Activated CD4-positive, alpha-beta memory T cell treated with anti-CD3 and anti-CD28 coated beads for 36 hours (primary cell): Measurements from ENCODE around the gene B4GALT5. TPM values are rescaled to one million over a fixed set of nuclear protein-coding genes. Genes with fewer than 3 reads are reported as not detected.

Experiments
- CTCF ChIA-PET: fragments of 350-600 bp; sonication (Branson Sonifier 250); formaldehyde crosslinking; loops from one replicate; lab custom pipeline; 2021; ENCODE audit warnings: antibody characterized with exemption, inconsistent platforms; lab: Charles Lee
- POLR2A ChIA-PET: fragments of 350-600 bp; sonication (Branson Sonifier 250); formaldehyde crosslinking; loops from one replicate; lab custom pipeline; 2021; ENCODE audit warnings: antibody characterized with exemption; lab: Charles Lee
- DNase-seq: peaks from one replicate; pipeline ENCODE4 v3.0.0-alpha.2; 2020
- H3K27ac Mint-ChIP-seq: one replicate; pipeline ENCODE4 v1.8.0; 2021; ENCODE audit warnings: mixed read lengths
- H3K27me3 Mint-ChIP-seq: one replicate; pipeline ENCODE4 v1.8.0; 2021; ENCODE audit warnings: mixed read lengths
- H3K36me3 Mint-ChIP-seq: one replicate; pipeline ENCODE4 v1.8.0; 2021; ENCODE audit warnings: mixed read lengths
- H3K4me1 Mint-ChIP-seq: one replicate; pipeline ENCODE4 v1.8.0; 2021; ENCODE audit warnings: low read depth, mixed read lengths
- H3K4me3 Mint-ChIP-seq: one replicate; pipeline ENCODE4 v1.8.0; 2021; ENCODE audit warnings: mild to moderate bottlenecking, mixed read lengths
- H3K9me3 Mint-ChIP-seq: one replicate; pipeline ENCODE4 v1.8.0; 2021; ENCODE audit warnings: mixed read lengths
- intact Hi-C: fragments of 100-400 bp; cut with micrococcal nuclease; formaldehyde crosslinking; loops from one replicate; pipeline ENCODE4 v1.15.1; 2023
- total RNA-seq, 2 experiments: library from RNA; stranded (reverse); gene quantifications; one replicate each; pipeline ENCODE4 v1.2.3, GENCODE V29; 2021

B4GALT5 gene
- total RNA-seq, 2 experiments from 2014 or later, result 20.9 to 21.4 TPM

DNA sequence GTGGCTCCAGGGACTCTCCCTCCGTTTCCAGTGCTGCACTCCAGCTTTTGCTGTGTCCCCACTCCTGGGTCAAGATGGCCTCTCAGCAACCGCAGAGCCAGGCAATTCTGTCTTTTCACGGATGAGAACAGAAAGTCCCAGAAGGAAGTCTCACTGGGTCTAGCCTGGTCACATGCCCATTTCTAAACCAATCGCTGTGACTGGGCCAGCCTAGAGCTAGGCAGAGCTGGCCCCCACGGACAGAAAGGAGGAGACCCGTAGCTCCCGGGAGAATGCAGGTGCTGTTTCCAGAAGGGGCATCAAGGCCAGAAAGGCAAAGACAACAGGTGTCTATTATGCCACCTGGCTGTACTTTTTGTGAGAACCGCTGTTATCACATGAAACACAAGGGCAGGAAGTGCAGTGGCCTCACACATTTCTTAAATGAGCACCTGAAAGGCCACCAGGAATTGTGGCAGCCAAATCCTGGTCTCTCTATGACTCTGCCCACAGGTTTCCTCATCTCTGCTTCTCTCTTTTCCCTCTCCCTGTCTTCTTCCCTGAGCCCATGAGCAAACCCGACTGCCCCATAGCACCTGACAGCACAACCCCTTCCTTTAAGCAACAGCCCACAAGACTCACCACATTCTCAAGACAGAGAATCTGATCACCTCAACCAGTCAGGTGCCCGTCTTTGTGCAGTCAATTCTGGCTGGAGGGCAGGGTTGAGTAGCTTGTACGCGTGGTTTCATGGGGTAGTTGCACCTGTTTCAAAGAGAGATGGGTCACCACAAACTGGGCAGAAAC lies 37.1 kb upstream of the B4GALT5 start:
- intact Hi-C loops, result no loop called here
- peak; percentile 19 for DNase-seq
- Mint-ChIP-seq H3K27ac (no peak overlapping the region), H3K4me3 (no peak overlapping the region), H3K27me3 (peaks cover 18% of the 10 kb centered on the region), H3K4me1 (peaks cover 6% of the 10 kb centered on the region), H3K36me3 (no peaks in the 10 kb centered on the region), H3K9me3 (no peaks in the 10 kb centered on the region)
- ChIA-PET POLR2A (no interaction called here), CTCF (interaction anchor here (0.6 kb wide), 1 partner anchor 126 kb away, joined by 3 read pairs; no protein-coding TSS in a partner anchor)

DNA sequence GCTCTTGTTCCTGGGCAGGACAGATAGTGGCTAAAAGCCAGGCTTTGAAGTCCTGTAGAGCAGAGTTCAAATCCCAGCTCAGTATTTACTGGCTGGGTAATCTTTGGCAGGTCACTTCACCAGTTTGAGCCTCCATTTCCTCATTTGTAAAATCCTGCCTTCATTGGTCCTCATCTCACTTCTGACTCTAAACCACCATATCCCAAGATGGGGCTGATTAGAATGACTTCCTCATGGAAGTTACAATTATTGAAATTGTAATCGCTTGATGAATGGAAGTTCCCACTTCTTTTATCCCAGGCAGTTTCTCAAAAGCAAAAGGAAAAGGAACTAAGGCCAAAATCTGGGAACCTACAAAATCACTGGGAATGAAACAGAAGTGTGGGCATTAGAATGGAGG lies 35.9 kb upstream of the B4GALT5 start:
- ChIA-PET CTCF (no interaction called here), POLR2A (no interaction called here)
- no peak for DNase-seq
- Mint-ChIP-seq H3K9me3 (no peaks in the 10 kb centered on the region), H3K4me1 (peaks cover 6% of the 10 kb centered on the region), H3K4me3 (no peak overlapping the region), H3K36me3 (no peaks in the 10 kb centered on the region), H3K27ac (no peak overlapping the region), H3K27me3 (peaks cover 17% of the 10 kb centered on the region)
- intact Hi-C loops, result no loop called here

DNA sequence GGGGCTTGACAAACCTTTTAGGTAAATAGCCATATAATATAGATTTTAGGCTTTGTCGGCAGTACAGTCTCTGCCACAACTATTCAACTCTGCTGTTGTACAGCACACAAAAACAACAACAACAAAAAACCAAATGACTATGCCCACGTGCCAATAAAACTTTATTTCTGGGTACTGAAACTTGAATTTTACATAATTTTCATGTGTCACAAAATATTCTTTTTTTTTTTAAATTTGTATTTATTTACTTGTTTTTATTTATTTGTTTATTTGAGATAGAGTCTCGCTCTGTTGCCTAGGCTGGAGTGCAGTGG lies 34.8 kb upstream of the B4GALT5 start:
- no peak for DNase-seq
- Mint-ChIP-seq H3K4me3 (no peak overlapping the region), H3K27me3 (peaks cover 12% of the 10 kb centered on the region), H3K27ac (no peak overlapping the region), H3K9me3 (no peaks in the 10 kb centered on the region), H3K4me1 (peaks cover 6% of the 10 kb centered on the region), H3K36me3 (no peaks in the 10 kb centered on the region)
- intact Hi-C loops, result no loop called here
- ChIA-PET POLR2A (no interaction called here), CTCF (no interaction called here)

DNA sequence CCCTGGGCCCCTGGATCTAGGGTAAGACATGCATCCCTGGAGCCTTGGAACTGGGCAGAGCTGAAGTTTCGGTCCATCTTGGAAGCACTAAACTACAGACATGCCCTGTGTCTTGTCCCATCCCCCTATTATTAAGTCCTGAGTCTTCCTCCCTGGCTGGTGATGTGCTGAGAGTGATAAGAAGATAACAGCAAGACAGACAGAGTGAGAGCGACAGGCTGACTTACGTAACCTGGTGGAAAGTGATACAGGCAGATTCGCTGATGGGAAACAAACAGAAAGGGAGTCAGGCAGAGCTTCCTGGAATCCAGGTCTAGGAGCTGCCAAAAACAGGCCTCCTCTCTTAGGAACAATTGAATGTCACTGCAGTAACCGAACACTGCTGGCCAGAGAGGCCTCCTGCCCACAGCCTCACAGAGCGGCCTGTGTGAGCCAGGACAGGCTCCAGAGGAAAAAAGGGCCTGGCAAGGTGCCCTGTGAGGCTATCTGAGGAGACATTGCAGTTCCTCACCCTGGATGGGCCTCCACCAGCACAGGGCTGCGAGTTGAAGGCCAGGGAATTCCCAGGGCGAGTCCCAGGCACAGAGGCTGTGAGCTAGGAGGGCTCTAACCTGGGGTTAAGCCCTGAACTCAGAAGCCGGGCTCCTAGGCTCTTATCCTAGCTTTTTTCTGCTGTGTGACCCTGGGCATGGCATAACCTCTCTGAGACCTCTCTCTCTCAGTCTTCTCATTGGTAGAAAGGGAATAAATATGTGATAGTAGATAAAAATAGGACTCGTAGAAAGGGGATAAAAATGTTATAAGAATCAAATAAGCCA lies 34.2 kb upstream of the B4GALT5 start:
- H3K4me1 Mint-ChIP-seq, result peaks cover 6% of the 10 kb centered on the region
- no peaks in the 10 kb centered on the region for H3K9me3 Mint-ChIP-seq
- no peak overlapping the region for H3K4me3 Mint-ChIP-seq
- no peak for DNase-seq
- peaks cover 10% of the 10 kb centered on the region for H3K27me3 Mint-ChIP-seq
- ChIA-PET POLR2A (no interaction called here), CTCF (interaction anchor here (1.1 kb wide), 1 partner anchor 180 kb away, joined by 3 read pairs; no protein-coding TSS in a partner anchor)
- intact Hi-C loops, result no loop called here
- no peaks in the 10 kb centered on the region for H3K36me3 Mint-ChIP-seq
- no peak overlapping the region for H3K27ac Mint-ChIP-seq

DNA sequence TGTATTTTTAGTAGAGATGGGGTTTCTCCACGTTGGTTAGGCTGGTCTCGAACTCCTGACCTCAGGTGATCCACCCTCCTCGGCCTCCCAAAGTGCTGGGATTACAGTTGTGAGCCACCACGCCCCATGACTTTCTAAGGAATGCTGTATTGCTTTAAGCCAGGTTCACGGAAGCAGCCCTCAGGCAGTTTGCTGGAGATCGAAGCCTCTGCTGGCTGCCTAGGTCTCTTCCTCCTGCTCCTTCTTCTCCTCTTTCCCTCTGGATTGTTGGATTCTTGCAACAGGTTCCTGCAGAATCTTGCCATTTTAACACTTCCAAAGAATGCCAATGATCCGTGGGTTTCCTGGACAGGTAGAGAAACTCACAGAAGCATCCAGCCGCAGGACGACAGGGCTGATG lies 29.3 kb upstream of the B4GALT5 start:
- Mint-ChIP-seq H3K4me1 (no peaks in the 10 kb centered on the region), H3K36me3 (no peaks in the 10 kb centered on the region), H3K27me3 (peaks cover 2% of the 10 kb centered on the region), H3K27ac (no peak overlapping the region), H3K4me3 (no peak overlapping the region), H3K9me3 (no peaks in the 10 kb centered on the region)
- DNase-seq, result no peak
- intact Hi-C loops, result no loop called here
- ChIA-PET CTCF (no interaction called here), POLR2A (no interaction called here)

DNA sequence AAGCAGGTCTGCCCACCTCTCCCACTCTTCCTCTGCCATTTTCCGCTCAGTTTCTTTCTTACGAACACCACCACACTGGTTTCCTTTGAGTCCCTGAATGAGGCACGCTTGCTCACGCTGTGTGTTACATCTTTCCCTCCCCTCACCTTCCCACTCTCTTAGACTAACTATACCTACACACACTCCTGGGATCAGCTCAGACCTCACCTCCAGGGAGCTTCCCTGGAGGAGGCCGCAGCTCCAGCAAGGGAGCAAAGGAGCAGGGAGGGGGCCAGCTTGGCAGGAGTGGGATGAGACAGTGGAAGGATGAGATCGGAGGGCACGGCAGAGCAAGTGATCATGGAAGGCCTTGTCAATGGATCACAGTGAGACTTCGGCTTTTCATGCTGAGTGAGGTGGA lies 28.3 kb upstream of the B4GALT5 start:
- Mint-ChIP-seq H3K4me3 (no peak overlapping the region), H3K27me3 (peaks cover 2% of the 10 kb centered on the region), H3K36me3 (no peaks in the 10 kb centered on the region), H3K9me3 (no peaks in the 10 kb centered on the region), H3K27ac (no peak overlapping the region), H3K4me1 (no peaks in the 10 kb centered on the region)
- no peak for DNase-seq
- intact Hi-C loops, result no loop called here
- POLR2A ChIA-PET, result no interaction called here
- CTCF ChIA-PET, result no interaction called here

DNA sequence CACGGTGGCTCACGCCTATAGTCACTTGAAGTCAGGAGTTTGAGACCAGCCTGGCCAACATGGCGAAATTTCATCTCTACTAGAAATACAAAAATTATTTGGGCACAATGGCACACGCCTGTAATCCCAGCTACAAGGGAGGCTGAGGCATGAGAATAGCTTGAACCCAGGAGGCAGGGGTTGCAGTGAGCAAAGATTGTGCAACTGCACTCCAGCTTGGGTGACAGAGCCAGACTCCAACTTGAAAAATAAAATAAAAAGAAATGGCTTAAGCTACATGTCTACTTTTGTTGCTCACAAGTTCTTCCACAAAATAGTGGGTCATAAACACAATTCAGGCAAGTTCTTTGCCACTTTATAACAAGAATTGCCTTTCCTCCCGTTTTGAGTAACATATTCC lies 27.1 kb upstream of the B4GALT5 start:
- no peak for DNase-seq
- no peak overlapping the region for H3K4me3 Mint-ChIP-seq
- H3K27me3 Mint-ChIP-seq, result peaks cover 2% of the 10 kb centered on the region
- intact Hi-C loops, result no loop called here
- no peak overlapping the region for H3K27ac Mint-ChIP-seq
- ChIA-PET POLR2A (no interaction called here), CTCF (no interaction called here)
- no peaks in the 10 kb centered on the region for H3K9me3 Mint-ChIP-seq
- H3K4me1 Mint-ChIP-seq, result no peaks in the 10 kb centered on the region
- no peaks in the 10 kb centered on the region for H3K36me3 Mint-ChIP-seq

DNA sequence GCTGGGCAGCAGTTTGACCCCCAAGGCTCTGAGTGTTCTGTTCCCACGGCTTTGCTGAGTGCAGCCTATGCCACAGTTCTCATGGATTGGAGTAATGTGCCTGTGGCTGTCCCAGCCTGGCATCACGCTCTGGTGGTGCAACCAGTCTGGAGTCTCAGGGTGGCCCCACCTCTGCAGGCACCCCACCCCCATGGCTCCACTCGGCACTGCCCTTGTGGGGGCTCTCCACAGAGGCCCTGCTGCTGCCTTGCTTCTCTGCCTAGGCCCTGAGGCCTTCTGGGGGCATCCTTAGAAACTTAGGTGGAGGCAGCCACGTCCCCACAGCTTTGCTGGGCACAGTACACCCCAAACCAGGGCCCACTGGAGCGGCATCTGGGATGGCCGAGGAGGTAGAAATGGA lies 25.4 kb upstream of the B4GALT5 start:
- Mint-ChIP-seq H3K27me3 (no peaks in the 10 kb centered on the region), H3K27ac (no peak overlapping the region), H3K4me3 (no peak overlapping the region), H3K4me1 (no peaks in the 10 kb centered on the region), H3K36me3 (no peaks in the 10 kb centered on the region), H3K9me3 (no peaks in the 10 kb centered on the region)
- no peak for DNase-seq
- POLR2A ChIA-PET, result no interaction called here
- CTCF ChIA-PET, result no interaction called here
- intact Hi-C loops, result no loop called here

DNA sequence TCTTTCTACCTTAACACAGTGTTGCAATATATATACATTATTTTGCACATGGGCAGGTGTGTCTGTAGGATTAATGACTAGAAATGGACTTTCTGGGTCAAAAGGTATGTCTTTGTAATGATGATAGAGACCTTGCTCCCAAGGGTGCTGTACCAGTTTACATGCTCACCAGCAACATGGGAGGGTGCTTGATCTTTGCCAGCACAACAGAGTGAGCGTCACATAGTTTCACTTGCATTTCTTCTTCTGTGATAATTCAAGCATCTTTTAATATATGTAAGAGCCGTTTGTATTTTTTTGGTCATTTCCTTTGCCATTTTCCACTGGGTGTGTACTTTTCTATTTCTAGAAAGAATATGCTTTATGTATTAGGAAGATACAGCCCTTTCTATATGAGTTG lies 23.6 kb upstream of the B4GALT5 start:
- H3K4me1 Mint-ChIP-seq, result no peaks in the 10 kb centered on the region
- POLR2A ChIA-PET, result no interaction called here
- H3K27me3 Mint-ChIP-seq, result no peaks in the 10 kb centered on the region
- no peaks in the 10 kb centered on the region for H3K36me3 Mint-ChIP-seq
- H3K4me3 Mint-ChIP-seq, result no peak overlapping the region
- DNase-seq, result no peak
- intact Hi-C loops, result no loop called here
- H3K27ac Mint-ChIP-seq, result no peak overlapping the region
- no peaks in the 10 kb centered on the region for H3K9me3 Mint-ChIP-seq
- CTCF ChIA-PET, result no interaction called here

DNA sequence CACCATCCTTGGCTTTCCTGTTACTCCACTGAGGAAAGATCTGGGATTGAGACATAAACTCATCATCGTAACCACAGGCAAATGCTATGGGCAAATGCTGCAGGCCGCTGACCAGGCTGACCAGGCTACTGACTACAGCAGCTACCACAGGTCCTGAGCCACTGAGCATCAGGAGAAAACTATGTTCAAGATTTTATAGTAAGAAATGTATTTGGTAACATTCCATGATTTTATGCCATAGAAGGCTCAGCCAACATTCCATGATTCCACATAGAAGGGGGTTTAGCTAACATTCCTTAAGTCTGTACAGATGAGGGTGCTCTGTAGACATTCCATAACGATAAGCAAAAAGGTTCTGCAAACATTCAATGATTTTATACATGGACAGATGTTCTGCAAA lies 16.1 kb upstream of the B4GALT5 start:
- no peak for DNase-seq
- CTCF ChIA-PET, result no interaction called here
- Mint-ChIP-seq H3K4me3 (no peak overlapping the region), H3K9me3 (no peaks in the 10 kb centered on the region), H3K27ac (no peak overlapping the region), H3K4me1 (peaks cover 7% of the 10 kb centered on the region), H3K36me3 (no peaks in the 10 kb centered on the region), H3K27me3 (no peaks in the 10 kb centered on the region)
- POLR2A ChIA-PET, result no interaction called here
- intact Hi-C loops, result no loop called here

DNA sequence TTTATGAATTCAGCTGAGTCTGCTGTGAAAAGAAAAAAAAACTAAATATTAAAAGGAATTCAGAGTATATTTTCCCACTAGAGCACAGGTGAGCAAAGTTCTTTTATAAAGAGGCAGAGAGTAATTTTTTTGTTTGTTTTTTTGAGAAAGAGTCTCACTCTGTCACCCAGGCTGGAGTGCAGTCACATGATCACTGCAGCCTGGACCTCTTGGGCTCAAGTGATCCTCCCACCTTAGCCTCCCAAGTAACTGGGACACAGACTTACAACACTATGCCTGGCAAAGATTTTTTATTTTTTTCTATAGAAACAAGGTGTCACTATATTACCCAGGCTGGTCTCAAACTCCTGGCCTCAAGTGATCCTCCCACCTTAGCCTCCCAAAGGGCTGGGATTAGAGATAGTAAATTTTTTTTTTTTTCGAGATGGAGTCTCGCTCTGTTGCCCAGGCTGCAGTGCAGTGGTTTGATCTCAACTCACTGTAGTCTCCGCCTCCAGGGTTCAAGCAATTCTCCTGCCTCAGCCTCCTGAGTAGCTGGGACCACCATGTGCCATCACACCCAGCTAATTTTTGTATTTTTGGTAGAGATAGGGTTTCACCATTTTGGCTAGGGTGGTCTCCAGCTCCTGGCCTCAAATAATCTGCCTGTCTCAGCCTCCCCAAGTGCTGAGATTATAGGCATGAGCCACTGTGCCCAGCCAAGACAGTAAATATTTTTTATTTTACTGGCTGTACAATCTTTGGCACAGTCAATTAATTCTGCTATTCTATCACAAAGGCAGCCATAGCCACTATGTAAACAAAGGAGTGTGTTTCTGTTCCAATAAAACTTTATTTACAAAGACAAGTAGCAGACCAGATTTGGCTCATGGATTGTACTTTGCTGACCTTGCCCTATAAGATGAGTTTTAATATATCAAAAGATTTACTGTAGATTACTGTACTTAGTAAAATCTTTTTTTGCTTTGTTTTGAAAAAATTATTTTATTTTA lies 14.5 kb upstream of the B4GALT5 start:
- H3K36me3 Mint-ChIP-seq, result no peaks in the 10 kb centered on the region
- intact Hi-C loops, result no loop called here
- DNase-seq, result no peak
- peaks cover 10% of the 10 kb centered on the region for H3K4me1 Mint-ChIP-seq
- H3K27me3 Mint-ChIP-seq, result no peaks in the 10 kb centered on the region
- ChIA-PET CTCF (interaction anchor here (0.8 kb wide), 1 partner anchor 250 kb away, joined by 3 read pairs; no protein-coding TSS in a partner anchor), POLR2A (no interaction called here)
- no peak overlapping the region for H3K27ac Mint-ChIP-seq
- H3K4me3 Mint-ChIP-seq, result no peak overlapping the region
- no peaks in the 10 kb centered on the region for H3K9me3 Mint-ChIP-seq

DNA sequence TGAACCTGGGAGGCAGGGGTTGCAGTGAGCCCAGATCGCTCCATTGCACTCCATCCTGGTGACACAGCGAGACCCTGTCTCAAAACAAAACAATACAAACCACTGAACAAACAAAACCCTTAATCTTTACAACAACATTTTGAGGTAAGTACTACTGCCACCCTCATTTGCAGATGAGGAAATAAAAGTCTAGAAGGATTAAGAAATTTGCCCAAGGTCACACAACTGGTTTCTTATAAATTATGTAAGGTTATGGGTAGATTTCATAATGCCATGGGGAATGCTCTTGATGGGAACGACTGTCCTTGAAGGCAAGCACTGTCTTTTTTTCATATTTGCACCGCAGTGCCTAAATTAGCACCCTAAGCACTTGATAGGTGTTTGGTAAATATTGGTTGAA lies 13.8 kb upstream of the B4GALT5 start:
- H3K9me3 Mint-ChIP-seq, result no peaks in the 10 kb centered on the region
- intact Hi-C loops, result no loop called here
- no peaks in the 10 kb centered on the region for H3K27me3 Mint-ChIP-seq
- no peak for DNase-seq
- no peak overlapping the region for H3K4me3 Mint-ChIP-seq
- POLR2A ChIA-PET, result no interaction called here
- CTCF ChIA-PET, result interaction anchor here (0.8 kb wide), 1 partner anchor 249 kb away, joined by 3 read pairs; no protein-coding TSS in a partner anchor
- H3K4me1 Mint-ChIP-seq, result peaks cover 10% of the 10 kb centered on the region
- no peaks in the 10 kb centered on the region for H3K36me3 Mint-ChIP-seq
- H3K27ac Mint-ChIP-seq, result no peak overlapping the region
